ENCODE measurements around the gene ZNF608. TPM values are rescaled to one million over a fixed set of nuclear protein-coding genes. Genes with fewer than 3 reads are reported as not detected.

The ZNF608 gene
- total RNA-seq, 1 experiment from 2014 or later, result 5.6 TPM

DNA sequence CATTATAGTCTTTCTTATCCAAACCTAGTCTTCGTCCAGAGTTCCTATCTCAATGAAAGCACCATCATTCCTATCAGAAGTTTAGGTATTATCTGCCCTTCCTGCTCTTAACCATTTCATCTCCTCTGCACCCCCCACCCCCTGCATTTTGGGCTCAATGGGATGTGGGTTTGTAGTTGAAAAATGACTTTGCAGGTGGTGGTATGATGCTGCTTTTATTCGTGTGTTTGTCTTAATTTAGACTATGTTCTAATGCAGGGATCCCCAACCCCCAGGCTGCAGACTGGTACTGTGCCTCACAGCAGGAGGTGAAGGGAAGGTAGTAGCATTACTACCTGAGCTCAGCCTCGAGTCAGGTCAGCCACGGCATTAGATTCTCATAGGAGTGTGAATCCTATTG, 49.4 kb upstream of the ZNF608 start:
- no peaks in the 10 kb centered on the region for H3K79me2 ChIP-seq (ENCODE audit: insufficient read depth, low read length)
- ATAC-seq, result no peak
- H3K27ac ChIP-seq (ENCODE audit: low read depth, low read length), result no peak overlapping the region
- POLR2A ChIA-PET, result no interaction called here
- H3K9ac ChIP-seq (ENCODE audit: low read length), result no peak overlapping the region
- no peak for DNase-seq (ENCODE audit: low read depth, low spot score)
- H4K20me1 ChIP-seq (ENCODE audit: insufficient read depth), result no peaks in the 10 kb centered on the region
- no peaks in the 10 kb centered on the region for H3K9me2 ChIP-seq (ENCODE audit: insufficient read depth)
- H3K4me2 ChIP-seq (ENCODE audit: low read length), result no peak overlapping the region
- H3K36me3 ChIP-seq (ENCODE audit: control insufficient read depth in 1 of 2, insufficient read depth in 2 of 2, low read length in 2 of 2), result no peaks in the 10 kb centered on the region
- no peak overlapping the region for H3K4me3 ChIP-seq (replicated peaks in 1 of 2; ENCODE audit: low read depth in 1 of 2, low read length in 2 of 2)
- BruUV-seq (replicated peaks), result no TSS peak
- no peaks in the 10 kb centered on the region for H3K9me3 ChIP-seq (ENCODE audit: control insufficient read depth in 1 of 2, insufficient read depth in 1 of 2, low read depth in 1 of 2, low read length in 2 of 2)
- RAD21 ChIA-PET (ENCODE audit: low non-redundant PET in 1 of 2, low total read pairs in 2 of 2, uncharacterized antibody in 2 of 2, unreplicated experiment in 2 of 2), result no interaction called here
- H3K4me1 ChIP-seq (ENCODE audit: control insufficient read depth in 1 of 2, insufficient read depth in 2 of 2, low read length in 2 of 2), result peaks cover 0 to 3% of the 10 kb centered on the region in 2 experiments; a peak in 1 of 4 replicates
- intact Hi-C loops (cut with micrococcal nuclease), result no loop called here
- TF ChIP-seq, protein P1, sequence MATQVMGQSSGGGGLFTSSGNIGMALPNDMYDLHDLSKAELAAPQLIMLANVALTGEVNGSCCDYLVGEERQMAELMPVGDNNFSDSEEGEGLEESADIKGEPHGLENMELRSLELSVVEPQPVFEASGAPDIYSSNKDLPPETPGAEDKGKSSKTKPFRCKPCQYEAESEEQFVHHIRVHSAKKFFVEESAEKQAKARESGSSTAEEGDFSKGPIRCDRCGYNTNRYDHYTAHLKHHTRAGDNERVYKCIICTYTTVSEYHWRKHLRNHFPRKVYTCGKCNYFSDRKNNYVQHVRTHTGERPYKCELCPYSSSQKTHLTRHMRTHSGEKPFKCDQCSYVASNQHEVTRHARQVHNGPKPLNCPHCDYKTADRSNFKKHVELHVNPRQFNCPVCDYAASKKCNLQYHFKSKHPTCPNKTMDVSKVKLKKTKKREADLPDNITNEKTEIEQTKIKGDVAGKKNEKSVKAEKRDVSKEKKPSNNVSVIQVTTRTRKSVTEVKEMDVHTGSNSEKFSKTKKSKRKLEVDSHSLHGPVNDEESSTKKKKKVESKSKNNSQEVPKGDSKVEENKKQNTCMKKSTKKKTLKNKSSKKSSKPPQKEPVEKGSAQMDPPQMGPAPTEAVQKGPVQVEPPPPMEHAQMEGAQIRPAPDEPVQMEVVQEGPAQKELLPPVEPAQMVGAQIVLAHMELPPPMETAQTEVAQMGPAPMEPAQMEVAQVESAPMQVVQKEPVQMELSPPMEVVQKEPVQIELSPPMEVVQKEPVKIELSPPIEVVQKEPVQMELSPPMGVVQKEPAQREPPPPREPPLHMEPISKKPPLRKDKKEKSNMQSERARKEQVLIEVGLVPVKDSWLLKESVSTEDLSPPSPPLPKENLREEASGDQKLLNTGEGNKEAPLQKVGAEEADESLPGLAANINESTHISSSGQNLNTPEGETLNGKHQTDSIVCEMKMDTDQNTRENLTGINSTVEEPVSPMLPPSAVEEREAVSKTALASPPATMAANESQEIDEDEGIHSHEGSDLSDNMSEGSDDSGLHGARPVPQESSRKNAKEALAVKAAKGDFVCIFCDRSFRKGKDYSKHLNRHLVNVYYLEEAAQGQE (IDR thresholded peaks at IDR 0.05; ENCODE audit: low read depth), result no peak
- TF ChIP-seq, protein P2, sequence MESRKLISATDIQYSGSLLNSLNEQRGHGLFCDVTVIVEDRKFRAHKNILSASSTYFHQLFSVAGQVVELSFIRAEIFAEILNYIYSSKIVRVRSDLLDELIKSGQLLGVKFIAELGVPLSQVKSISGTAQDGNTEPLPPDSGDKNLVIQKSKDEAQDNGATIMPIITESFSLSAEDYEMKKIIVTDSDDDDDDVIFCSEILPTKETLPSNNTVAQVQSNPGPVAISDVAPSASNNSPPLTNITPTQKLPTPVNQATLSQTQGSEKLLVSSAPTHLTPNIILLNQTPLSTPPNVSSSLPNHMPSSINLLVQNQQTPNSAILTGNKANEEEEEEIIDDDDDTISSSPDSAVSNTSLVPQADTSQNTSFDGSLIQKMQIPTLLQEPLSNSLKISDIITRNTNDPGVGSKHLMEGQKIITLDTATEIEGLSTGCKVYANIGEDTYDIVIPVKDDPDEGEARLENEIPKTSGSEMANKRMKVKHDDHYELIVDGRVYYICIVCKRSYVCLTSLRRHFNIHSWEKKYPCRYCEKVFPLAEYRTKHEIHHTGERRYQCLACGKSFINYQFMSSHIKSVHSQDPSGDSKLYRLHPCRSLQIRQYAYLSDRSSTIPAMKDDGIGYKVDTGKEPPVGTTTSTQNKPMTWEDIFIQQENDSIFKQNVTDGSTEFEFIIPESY (IDR thresholded peaks at IDR 0.05; ENCODE audit: extremely low read depth, insufficient replicate concordance, low read length), result no peak
- TF ChIP-seq POLR2A (IDR thresholded peaks at IDR 0.05; ENCODE audit: borderline replicate concordance, extremely low read depth, insufficient read depth, insufficient read length) (no peak), EZH2phosphoT487 (IDR thresholded peaks at IDR 0.05; ENCODE audit: borderline replicate concordance) (no peak), ZNF274 (IDR thresholded peaks at IDR 0.05; ENCODE audit: low read depth, low read length) (no peak), SP1 (IDR thresholded peaks at IDR 0.05; ENCODE audit: low read depth) (no peak), FOSL1 (IDR thresholded peaks at IDR 0.05; ENCODE audit: low read depth) (no peak), SIN3A (IDR thresholded peaks at IDR 0.05; ENCODE audit: low read depth) (no peak), RAD21 (IDR thresholded peaks at IDR 0.05; ENCODE audit: low read depth) (no peak), YY1 (IDR thresholded peaks at IDR 0.05; ENCODE audit: extremely low read depth, insufficient replicate concordance, low read depth, low read length) (no peak)
- H2AFZ ChIP-seq (ENCODE audit: low read depth, low read length, poor library complexity, severe bottlenecking), result no peak overlapping the region
- no peaks in the 10 kb centered on the region for H3K27me3 ChIP-seq (ENCODE audit: insufficient read depth, low read length)
- CTCF ChIA-PET, result no interaction called here

Measured in HCT116 (cell line).